ENCODE measurements around the gene LCA5.
"Not testable (repeated sequence)": the region's sequence is repeated elsewhere in the genome, so short reads cannot be mapped to it uniquely, and the experiment has no call there.

The LCA5 gene

GRCh38 chr6:79543411-79543810 lies 6.2 kb upstream of the LCA5 start:
- FAIRE-seq (no peak), DNase-seq (ENCODE audit: extremely low spot score, insufficient read length, low read depth) (no peak)

- no peak for FAIRE-seq
Observed at GRCh38 chr6:79538106-79538971, 1.1 kb upstream of the LCA5 start.

GRCh38 chr6:79536585-79536953 lies 661 bp downstream of the LCA5 start:
- FAIRE-seq: no peak
- no peak for DNase-seq (ENCODE audit: extremely low spot score, insufficient read length, low read depth)

More at GRCh38 chr6:79538106-79538971, 1.1 kb upstream of the LCA5 start:
- no peak for DNase-seq (ENCODE audit: extremely low spot score, insufficient read length, low read depth)

- not testable (repeated sequence) for DNase-seq (ENCODE audit: extremely low spot score, insufficient read length, low read depth); FAIRE-seq
Observed at GRCh38 chr6:79529567-79529966, 7.7 kb downstream of the LCA5 start.

GRCh38 chr6:79526897-79527296 lies 10.3 kb downstream of the LCA5 start:
- no peak for FAIRE-seq
- no peak for DNase-seq (ENCODE audit: extremely low spot score, insufficient read length, low read depth)

GRCh38 chr6:79525272-79526100 lies 11.7 kb downstream of the LCA5 start:
- DNase-seq (ENCODE audit: extremely low spot score, insufficient read length, low read depth) (no peak), FAIRE-seq (peak; percentile 33)

- FAIRE-seq (no peak), DNase-seq (ENCODE audit: extremely low spot score, insufficient read length, low read depth) (no peak)
Observed at GRCh38 chr6:79524065-79524464, 13.2 kb downstream of the LCA5 start.

GRCh38 chr6:79522609-79523008 lies 14.6 kb downstream of the LCA5 start:
- DNase-seq (ENCODE audit: extremely low spot score, insufficient read length, low read depth): no peak
- FAIRE-seq: no peak

GRCh38 chr6:79520534-79520933 lies 16.7 kb downstream of the LCA5 start:
- FAIRE-seq (no peak), DNase-seq (ENCODE audit: extremely low spot score, insufficient read length, low read depth) (no peak)

GRCh38 chr6:79518842-79519241 lies 18.4 kb downstream of the LCA5 start:
- FAIRE-seq (no peak), DNase-seq (ENCODE audit: extremely low spot score, insufficient read length, low read depth) (no peak)

GRCh38 chr6:79515436-79515835 lies 21.8 kb downstream of the LCA5 start:
- FAIRE-seq (no peak), DNase-seq (ENCODE audit: extremely low spot score, insufficient read length, low read depth) (no peak)

GRCh38 chr6:79513111-79513510 lies 24.1 kb downstream of the LCA5 start:
- DNase-seq (ENCODE audit: extremely low spot score, insufficient read length, low read depth) (no peak), FAIRE-seq (no peak)

GRCh38 chr6:79512014-79512413 lies 25.2 kb downstream of the LCA5 start:
- DNase-seq (ENCODE audit: extremely low spot score, insufficient read length, low read depth): no peak
- no peak for FAIRE-seq

- FAIRE-seq (no peak), DNase-seq (ENCODE audit: extremely low spot score, insufficient read length, low read depth) (no peak)
Observed at GRCh38 chr6:79510707-79511106, 26.5 kb downstream of the LCA5 start.

- no peak for DNase-seq (ENCODE audit: extremely low spot score, insufficient read length, low read depth)
- FAIRE-seq: no peak
Observed at GRCh38 chr6:79506251-79506650, 31.0 kb downstream of the LCA5 start.

- DNase-seq (ENCODE audit: extremely low spot score, insufficient read length, low read depth) (no peak), FAIRE-seq (no peak)
Observed at GRCh38 chr6:79504372-79504771, 32.9 kb downstream of the LCA5 start.

- FAIRE-seq (no peak), DNase-seq (ENCODE audit: extremely low spot score, insufficient read length, low read depth) (no peak)
Observed at GRCh38 chr6:79498842-79499241, 38.4 kb downstream of the LCA5 start.

GRCh38 chr6:79495246-79495645 lies 42.0 kb downstream of the LCA5 start:
- DNase-seq (ENCODE audit: extremely low spot score, insufficient read length, low read depth): no peak

GRCh38 chr6:79494841-79495240 lies 42.4 kb downstream of the LCA5 start:
- DNase-seq (ENCODE audit: extremely low spot score, insufficient read length, low read depth): no peak

More at GRCh38 chr6:79495246-79495645, 42.0 kb downstream of the LCA5 start:
- no peak for FAIRE-seq

GRCh38 chr6:79470728-79471127 lies 66.5 kb downstream of the LCA5 start:
- FAIRE-seq: no peak
- DNase-seq (ENCODE audit: extremely low spot score, insufficient read length, low read depth): no peak

More at GRCh38 chr6:79494841-79495240, 42.4 kb downstream of the LCA5 start:
- no peak for FAIRE-seq

Data from GM18507 (cell line).